A549 treated with AZD9567 at 1 μM for 4 hours (cell line): ENCODE results near the gene TMPRSS11F. TPM values are rescaled to one million over a fixed set of nuclear protein-coding genes. Genes with fewer than 3 reads are reported as not detected.

ENCODE experiments used
- total RNA-seq: library from RNA; stranded (reverse); fragments of 200-300 nt; extraction: Qiagen RNA extraction; gene quantifications from 5 replicates; pipeline ENCODE4 v1.2.3, GENCODE V29; 2022; ENCODE audit not compliant: insufficient read depth

The TMPRSS11F gene
- total RNA-seq, result not detected in 5 replicates

GRCh38 chr4:68129793-68130192 lies at the start of gene TMPRSS11F:
TMPRSS11F (minus strand) TSS chr4:68129869; CDS start chr4:68129820, 49 bp downstream.

Other genes starting within 250 kb of the TMPRSS11F start
- gene TMPRSS11D, start 245.9 kb downstream of the TMPRSS11F start, total RNA-seq, result not detected in 5 replicates
- gene TMPRSS11A, start 166.4 kb downstream of the TMPRSS11F start, total RNA-seq, result not detected in 5 replicates
- gene TMPRSS11B, start 115.8 kb upstream of the TMPRSS11F start, total RNA-seq, result not detected in 5 replicates
- gene YTHDC1, start 220.2 kb upstream of the TMPRSS11F start, total RNA-seq, result 32.1 to 34.9 TPM (median 33.1 TPM) in 5 replicates